Neuronal stem cell (in vitro differentiated cells): ENCODE measurements around the gene ATP6V1G2.

Source experiments
- DNase-seq: peaks from one replicate; pipeline ENCODE4 v3.0.0-alpha.2; 2013; ENCODE audit warnings: low spot score
- H2AFZ ChIP-seq: one replicate; pipeline ENCODE4 v1.6.1; 2013; ENCODE audit warnings: mild to moderate bottlenecking, low read length, inconsistent platforms
- H2AK5ac ChIP-seq: 2 replicates; pipeline ENCODE4 v1.6.1; 2013; ENCODE audit warnings: low read depth, mild to moderate bottlenecking, inconsistent platforms, low read length, moderate library complexity, mixed read lengths
- H2BK120ac ChIP-seq: 2 replicates; pipeline ENCODE4 v1.6.1; 2013; ENCODE audit warnings: low read depth, mild to moderate bottlenecking, inconsistent platforms, low read length, moderate library complexity, mixed read lengths
- H2BK12ac ChIP-seq: one replicate; pipeline ENCODE4 v1.6.1; 2013; ENCODE audit warnings: low read length, inconsistent platforms
- H2BK15ac ChIP-seq: 2 replicates; pipeline ENCODE4 v1.6.1; 2013; ENCODE audit warnings: mild to moderate bottlenecking, low read length, inconsistent platforms, mixed read lengths
- H2BK5ac ChIP-seq: one replicate; pipeline ENCODE4 v1.6.1; 2013; ENCODE audit warnings: inconsistent platforms, mild to moderate bottlenecking, low read length, moderate library complexity
- H3K14ac ChIP-seq: one replicate; pipeline ENCODE4 v1.6.1; 2013; ENCODE audit warnings: low read length, inconsistent platforms
- H3K18ac ChIP-seq: 2 replicates; pipeline ENCODE4 v1.6.1; 2013; ENCODE audit warnings: low read length, inconsistent platforms
- H3K23ac ChIP-seq: 2 replicates; pipeline ENCODE4 v1.6.1; 2013; ENCODE audit warnings: low read depth, mild to moderate bottlenecking, mixed read lengths, low read length, inconsistent platforms; ENCODE audit not compliant: poor library complexity
- H3K27ac ChIP-seq: replicated peaks from 3 replicates; pipeline ENCODE4 v1.5.1; 2013; ENCODE audit warnings: low read length, inconsistent platforms
- H3K27me3 ChIP-seq, 3 experiments: 2 replicates each; pipeline ENCODE4 v1.6.1; 2013; ENCODE audit warnings: low read length in 3 of 3, mild to moderate bottlenecking in 2 of 3, inconsistent platforms in 1 of 3, low read depth in 1 of 3, mixed read lengths in 1 of 3, moderate library complexity in 1 of 3; ENCODE audit not compliant: control insufficient read depth in 3 of 3, insufficient read depth in 3 of 3
- H3K36me3 ChIP-seq, 2 donors: replicated peaks in 1 of 2; 2 replicates each; pipeline ENCODE4 v1.6.1; 2013; ENCODE audit warnings: low read length in 2 of 2; ENCODE audit not compliant: control insufficient read depth in 2 of 2, insufficient read depth in 2 of 2
- H3K4ac ChIP-seq: 2 replicates; pipeline ENCODE4 v1.6.1; 2013; ENCODE audit warnings: inconsistent platforms, mild to moderate bottlenecking, low read length, moderate library complexity
- H3K4me1 ChIP-seq, 2 donors: 1 replicate in 1 of 2; 2 replicates in 1 of 2; pipeline ENCODE4 v1.6.1; 2013; ENCODE audit warnings: low read length in 2 of 2, low read depth in 1 of 2; ENCODE audit not compliant: control insufficient read depth in 2 of 2, insufficient read depth in 1 of 2
- H3K4me2 ChIP-seq: one replicate; pipeline ENCODE4 v1.6.1; 2013; ENCODE audit warnings: mild to moderate bottlenecking, low read length, inconsistent platforms; ENCODE audit not compliant: insufficient read depth, poor library complexity, severe bottlenecking
- H3K4me3 ChIP-seq, 2 donors: 2 replicates each; pipeline ENCODE4 v1.5.1; 2013; ENCODE audit warnings: low read length in 2 of 2, mild to moderate bottlenecking in 2 of 2, inconsistent platforms in 1 of 2, moderate library complexity in 1 of 2
- H3K79me1 ChIP-seq: one replicate; pipeline ENCODE4 v1.6.1; 2013; ENCODE audit warnings: low read depth, mild to moderate bottlenecking, inconsistent platforms, low read length, moderate library complexity
- H3K9ac ChIP-seq: one replicate; pipeline ENCODE4 v1.6.1; 2013; ENCODE audit warnings: mild to moderate bottlenecking, low read depth, low read length, inconsistent platforms; ENCODE audit not compliant: poor library complexity
- H3K9me3 ChIP-seq, 2 donors: replicated peaks in 1 of 2; 2 replicates each; pipeline versions ENCODE3 to v1.6.1; 2013; ENCODE audit warnings: low read length in 2 of 2, mild to moderate bottlenecking in 2 of 2, inconsistent platforms in 1 of 2, low read depth in 1 of 2, mixed read lengths in 1 of 2, moderate library complexity in 1 of 2; ENCODE audit not compliant: control insufficient read depth in 2 of 2, insufficient read depth in 1 of 2
- H4K8ac ChIP-seq: one replicate; pipeline ENCODE4 v1.6.1; 2013; ENCODE audit warnings: low read depth, mild to moderate bottlenecking, inconsistent platforms, low read length, moderate library complexity
- H4K91ac ChIP-seq: one replicate; pipeline ENCODE4 v1.6.1; 2013; ENCODE audit warnings: low read length, low read depth, mild to moderate bottlenecking, inconsistent platforms; ENCODE audit not compliant: poor library complexity
- WGBS, 2 donors: extraction: QIAGEN DNeasy Blood & Tissue Kit; methylation state at CpG; one replicate each; pipeline ENCODE4 v1.1.7; 2013; ENCODE audit warnings: missing lambda C conversion rate in 2 of 2, mixed read lengths in 1 of 2; ENCODE audit not compliant: insufficient read length in 2 of 2, insufficient replicate concordance in 1 of 2; ENCODE audit errors: extremely low coverage in 2 of 2; 5-methylcytosine and 5-hydroxymethylcytosine counted together

ATP6V1G2 gene

GRCh38 chr6:31576897-31577578, 30.6 kb upstream of the ATP6V1G2 start:
- H3K4ac ChIP-seq: no peak overlapping the region
- no peak overlapping the region for H2BK12ac ChIP-seq

GRCh38 chr6:31575952-31576685, 29.7 kb upstream of the ATP6V1G2 start:
- Histone ChIP-seq H3K18ac (no peak overlapping the region), H2BK120ac (no peak overlapping the region), H4K8ac (no peak overlapping the region), H3K4ac (no peak overlapping the region), H3K14ac (no peak overlapping the region), H3K4me1 (peaks cover 2 to 7% of the 10 kb centered on the region in 2 donors), H2BK12ac (no peak overlapping the region), H2BK5ac (no peak overlapping the region), H3K9me3 (no peaks in the 10 kb centered on the region), H2AFZ (no peak overlapping the region), H3K79me1 (no peaks in the 10 kb centered on the region), H3K27ac (no peak overlapping the region), H3K27me3 (peaks cover 0 to 52% (median 3%) of the 10 kb centered on the region in 3 experiments), H3K23ac (no peak overlapping the region), H3K4me2 (no peak overlapping the region), H3K9ac (no peak overlapping the region), H2AK5ac (no peak overlapping the region), H3K4me3 (no peak overlapping the region), H4K91ac (no peak overlapping the region), H2BK15ac (no peak overlapping the region), H3K36me3 (no peaks in the 10 kb centered on the region)
- DNase-seq: no peak
- WGBS, 2 donors: 100% methylated on average over 5 of the region's 8 CpGs; no CpG with 5 or more reads in 1 of the 2 donors

More at GRCh38 chr6:31576897-31577578, 30.6 kb upstream of the ATP6V1G2 start:
- no peak overlapping the region for H4K8ac ChIP-seq
- no peak overlapping the region for H4K91ac ChIP-seq
- H3K27ac ChIP-seq: no peak overlapping the region
- H3K27me3 ChIP-seq: peaks cover 0 to 48% (median 11%) of the 10 kb centered on the region in 3 experiments
- H2AFZ ChIP-seq: no peak overlapping the region
- no peak overlapping the region for H3K14ac ChIP-seq
- H3K36me3 ChIP-seq: no peaks in the 10 kb centered on the region
- H3K9ac ChIP-seq: no peak overlapping the region
- H3K23ac ChIP-seq: peak overlapping the region; percentile 38
- no peaks in the 10 kb centered on the region for H3K9me3 ChIP-seq
- no peak overlapping the region for H3K4me2 ChIP-seq
- H2AK5ac ChIP-seq: no peak overlapping the region
- H2BK5ac ChIP-seq: no peak overlapping the region
- no peaks in the 10 kb centered on the region for H3K79me1 ChIP-seq
- H2BK120ac ChIP-seq: no peak overlapping the region
- no CpG with 5 or more reads among the region's 19 CpGs for WGBS, 2 donors
- no peak overlapping the region for H3K4me3 ChIP-seq
- no peak for DNase-seq
- peaks cover 2 to 8% of the 10 kb centered on the region in 2 donors for H3K4me1 ChIP-seq
- no peak overlapping the region for H2BK15ac ChIP-seq
- H3K18ac ChIP-seq: peak overlapping the region; percentile 13

GRCh38 chr6:31575335-31575901, 29.0 kb upstream of the ATP6V1G2 start, which contains the start of gene TNF:
TSS of gene TNF (plus strand) at chr6:31575565. CDS start at chr6:31575742, 177 bp downstream.
- H3K79me1 ChIP-seq: no peaks in the 10 kb centered on the region
- no peak within 1 kb of the TSS for H3K27ac ChIP-seq
- H3K18ac ChIP-seq: no peak within 1 kb of the TSS
- H2BK120ac ChIP-seq: no peak within 1 kb of the TSS
- no peak within 1 kb of the TSS for H3K4me3 ChIP-seq
- no CpG with 5 or more reads among the region's 19 CpGs for WGBS, 2 donors
- no peak within 1 kb of the TSS for H3K14ac ChIP-seq
- H3K4me1 ChIP-seq: peaks cover 0 to 4% of the 10 kb centered on the region in 2 donors
- DNase-seq: no peak
- no peak within 1 kb of the TSS for H3K9ac ChIP-seq
- no peak within 1 kb of the TSS for H2BK5ac ChIP-seq
- no peak within 1 kb of the TSS for H3K23ac ChIP-seq
- peaks cover 0 to 50% (median under 1%) of the 10 kb centered on the region in 3 experiments for H3K27me3 ChIP-seq
- H2BK12ac ChIP-seq: no peak within 1 kb of the TSS
- no peaks in the 10 kb centered on the region for H3K9me3 ChIP-seq
- no peak within 1 kb of the TSS for H4K8ac ChIP-seq
- no peak within 1 kb of the TSS for H3K4ac ChIP-seq
- H2AFZ ChIP-seq: no peak within 1 kb of the TSS
- H2BK15ac ChIP-seq: no peak within 1 kb of the TSS
- no peak within 1 kb of the TSS for H3K4me2 ChIP-seq
- H3K36me3 ChIP-seq: no peaks in the 10 kb centered on the region
- H4K91ac ChIP-seq: no peak within 1 kb of the TSS
- H2AK5ac ChIP-seq: peak within 1 kb of the TSS; percentile 19
